CD4-positive, alpha-beta T cell treated with Interleukin-4 for 4 hours (primary cell): ENCODE data around the gene EIF3A.
A peak's percentile ranks its signal among the peaks of the same experiment; 100 is the strongest.
"Not testable (repeated sequence)": the region's sequence is repeated elsewhere in the genome, so short reads cannot be mapped to it uniquely, and the experiment has no call there.

ENCODE experiments used
- DNase-seq: peaks from one replicate; pipeline ENCODE4 v3.0.0-alpha.2; 2020

EIF3A gene

GRCh38 chr10:119101366-119102098 is 20.9 kb upstream of the EIF3A start:
- DNase-seq, result no peak

GRCh38 chr10:119100434-119101238 is 20.0 kb upstream of the EIF3A start:
- no peak for DNase-seq

DNA sequence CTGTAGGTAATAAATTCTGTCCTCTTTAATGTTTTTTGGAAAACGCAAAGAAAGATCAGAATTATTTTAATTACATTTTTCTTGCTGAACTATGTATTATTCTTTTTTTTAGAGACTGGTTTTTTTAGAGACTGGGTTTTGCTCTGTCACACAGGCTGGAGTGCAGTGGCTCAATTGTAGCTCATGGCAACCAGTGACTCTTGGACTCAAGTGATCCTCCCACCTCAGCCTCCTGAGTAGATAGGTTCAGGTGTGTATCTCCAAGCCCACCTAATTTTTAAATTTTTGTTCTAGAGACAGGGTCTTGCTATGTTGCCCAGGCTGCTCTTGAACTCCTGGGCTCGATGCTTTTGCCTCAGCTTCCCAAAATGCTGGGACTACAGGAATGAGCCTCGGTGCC is 18.0 kb upstream of the EIF3A start:
- no peak for DNase-seq

DNA sequence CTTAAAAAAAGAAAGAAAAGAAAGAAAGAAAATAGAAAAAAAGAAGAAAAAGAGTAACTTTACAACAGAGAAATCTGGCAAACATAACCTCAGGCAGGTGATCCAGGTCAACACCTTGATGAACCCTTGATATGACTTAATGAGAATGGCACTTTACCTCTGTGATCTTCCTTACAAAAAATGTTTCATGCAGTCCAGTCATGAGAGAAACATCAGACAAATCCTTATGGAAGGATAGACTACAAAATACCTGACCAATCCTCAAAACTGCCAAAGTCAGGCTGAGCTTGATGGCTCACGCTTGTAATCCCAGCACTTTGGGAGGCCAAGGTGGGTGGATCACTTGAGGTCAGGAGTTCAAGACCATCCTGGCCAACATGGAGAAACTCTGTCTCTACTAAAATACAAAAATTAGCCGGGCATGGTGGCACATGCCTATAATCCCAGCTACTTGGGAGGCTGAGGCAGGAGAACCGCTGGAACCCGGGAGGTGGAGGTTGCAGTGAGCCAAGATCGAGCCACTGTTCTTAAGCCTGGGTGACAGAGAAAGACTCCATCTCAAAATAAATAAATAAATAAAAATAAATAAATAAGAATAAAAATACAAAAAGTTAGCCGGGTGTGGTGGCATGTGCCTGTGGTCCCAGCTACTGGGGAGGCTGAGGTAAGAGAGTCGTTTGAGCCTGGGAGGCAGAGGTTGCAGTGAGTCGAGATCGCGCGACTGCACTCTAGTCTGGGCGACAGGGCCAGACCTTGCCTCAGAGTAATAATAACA is 16.2 kb upstream of the EIF3A start:
- not testable (repeated sequence) for DNase-seq

GRCh38 chr10:119095640-119096039 is 15.0 kb upstream of the EIF3A start:
- peak; percentile 48 for DNase-seq

DNA sequence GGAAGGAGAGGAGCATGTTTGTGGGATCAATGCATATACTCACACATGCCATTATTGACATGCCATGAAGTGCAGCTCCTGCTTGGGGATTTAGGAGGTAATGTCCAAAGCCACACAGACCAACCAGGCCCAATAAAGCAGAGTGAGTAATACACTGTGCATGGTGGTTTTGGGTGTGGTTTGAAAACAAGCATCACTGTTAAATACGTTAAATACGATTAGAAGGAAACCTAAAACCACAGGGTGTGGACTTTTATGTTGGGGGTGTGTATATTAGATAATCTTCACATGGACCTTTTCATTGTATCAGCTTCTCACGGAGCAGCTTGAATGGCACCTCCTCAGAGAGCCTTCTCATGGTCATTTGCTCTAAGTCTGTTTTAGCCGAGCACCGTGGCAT is 10.4 kb upstream of the EIF3A start:
- peak; percentile 94 for DNase-seq

DNA sequence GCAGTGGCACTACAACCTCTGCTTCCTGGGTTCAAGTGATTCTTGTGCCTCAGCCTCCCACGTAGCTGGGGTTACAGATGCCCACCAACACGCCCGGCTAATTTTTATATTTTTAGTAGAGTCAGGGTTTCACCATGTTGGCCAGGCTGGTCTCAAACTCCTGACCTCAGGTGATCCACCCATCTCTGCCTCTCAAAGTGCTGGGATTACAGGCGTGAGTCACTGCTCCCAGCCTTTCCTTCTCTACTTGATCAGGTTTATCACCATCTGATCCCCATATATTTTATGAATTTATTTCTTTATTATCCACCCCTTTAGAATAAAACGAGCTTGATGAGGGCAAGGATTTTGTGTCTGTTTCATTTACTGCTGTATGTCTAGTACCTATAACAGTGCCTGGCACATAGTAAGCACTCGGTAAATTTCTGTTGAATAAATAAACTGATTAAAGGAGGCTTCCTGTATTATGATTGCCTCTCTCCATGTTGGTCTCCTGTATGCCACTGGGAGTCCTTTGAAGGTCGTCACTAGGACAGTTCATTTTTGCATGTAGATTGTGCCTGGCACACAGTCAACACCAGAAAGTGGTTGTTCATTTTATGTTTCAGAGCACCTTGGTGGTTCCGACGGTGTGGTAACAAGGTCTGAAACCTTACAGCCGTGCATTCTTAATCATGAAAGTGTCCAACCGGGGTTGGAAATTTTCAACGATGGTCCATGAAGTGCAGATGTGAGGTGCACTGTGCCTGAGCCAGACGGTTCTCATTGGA is 9.6 kb upstream of the EIF3A start:
- DNase-seq, result peak; percentile 79

GRCh38 chr10:119087271-119087882 is 6.8 kb upstream of the EIF3A start:
- DNase-seq, result no peak

DNA sequence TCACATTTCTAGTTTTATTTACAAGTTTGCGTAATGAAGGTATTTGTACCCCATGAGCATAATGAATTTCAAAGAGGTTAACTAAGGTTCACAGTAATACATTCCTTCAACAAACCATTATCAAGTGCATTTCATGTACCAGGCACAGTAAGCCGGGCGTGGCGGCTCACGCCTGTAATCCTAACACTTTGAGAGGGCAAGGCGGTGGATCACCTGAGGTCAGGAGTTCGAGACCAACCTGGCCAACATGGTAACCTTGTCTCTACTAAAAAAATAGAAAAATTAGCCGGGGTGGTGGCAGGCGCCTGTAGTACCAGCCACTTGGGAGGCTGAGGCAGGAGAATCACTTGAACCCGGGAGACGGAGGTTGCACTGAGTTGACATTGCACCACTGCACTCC is 4.3 kb upstream of the EIF3A start:
- DNase-seq, result no peak

- peak; percentile 60 for DNase-seq
Observed at GRCh38 chr10:119079599-119080520, 757 bp downstream of the EIF3A start.

- DNase-seq, result no peak
Observed at GRCh38 chr10:119078422-119079179, 2.0 kb downstream of the EIF3A start.

DNA sequence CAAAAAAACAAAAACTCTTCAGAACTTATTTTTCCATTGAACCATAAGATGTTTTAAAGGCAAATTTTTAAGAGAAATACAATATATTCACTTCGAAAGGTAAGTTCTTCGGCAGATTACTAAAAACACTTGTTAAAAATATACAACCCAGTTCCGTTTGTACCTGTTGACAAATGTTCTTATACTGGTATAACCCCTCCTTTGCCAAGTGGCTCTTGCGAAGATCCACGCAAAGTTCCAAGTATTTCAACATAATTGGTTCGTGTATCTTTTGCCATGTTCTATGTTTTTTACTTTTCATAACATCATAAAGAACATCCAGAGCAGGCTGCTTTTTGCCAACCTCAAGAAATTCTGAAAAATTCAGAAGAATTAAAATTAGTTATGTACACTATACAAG is 7.0 kb downstream of the EIF3A start:
- DNase-seq, result no peak

DNA sequence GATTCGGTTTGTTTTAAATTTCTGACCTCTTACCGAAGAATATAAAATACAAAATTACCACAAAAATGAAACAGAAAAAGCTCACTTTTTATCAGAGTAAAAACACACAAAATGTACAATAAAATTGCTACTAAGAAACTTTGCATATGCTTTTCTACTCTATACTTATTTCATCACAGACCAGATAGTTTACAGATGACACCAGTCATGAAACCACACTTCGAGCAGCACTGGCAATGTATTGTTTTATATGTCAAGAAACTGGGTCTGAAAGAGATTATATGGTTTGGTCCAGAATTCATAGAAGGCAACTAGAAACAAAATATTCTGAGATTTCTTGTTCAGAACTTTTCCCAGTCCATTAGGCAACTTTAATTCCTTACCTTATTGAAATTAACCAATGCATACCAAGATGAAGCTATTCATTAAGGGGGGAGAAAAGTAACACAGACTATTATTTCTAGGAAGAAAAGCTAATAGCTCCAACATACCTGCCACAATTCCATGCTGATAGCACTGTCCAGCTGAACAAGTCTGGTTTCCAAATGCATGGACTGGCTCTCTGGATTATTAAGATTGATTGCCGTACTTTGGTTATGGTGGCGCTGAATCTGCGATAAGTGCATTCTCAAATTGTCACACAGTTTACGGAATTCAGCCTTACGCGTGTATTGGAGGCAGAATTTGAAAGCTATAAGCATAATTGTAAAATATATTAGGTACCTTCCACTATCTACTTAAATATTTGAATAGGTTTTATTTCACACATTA is 10.0 kb downstream of the EIF3A start:
- no peak for DNase-seq

DNA sequence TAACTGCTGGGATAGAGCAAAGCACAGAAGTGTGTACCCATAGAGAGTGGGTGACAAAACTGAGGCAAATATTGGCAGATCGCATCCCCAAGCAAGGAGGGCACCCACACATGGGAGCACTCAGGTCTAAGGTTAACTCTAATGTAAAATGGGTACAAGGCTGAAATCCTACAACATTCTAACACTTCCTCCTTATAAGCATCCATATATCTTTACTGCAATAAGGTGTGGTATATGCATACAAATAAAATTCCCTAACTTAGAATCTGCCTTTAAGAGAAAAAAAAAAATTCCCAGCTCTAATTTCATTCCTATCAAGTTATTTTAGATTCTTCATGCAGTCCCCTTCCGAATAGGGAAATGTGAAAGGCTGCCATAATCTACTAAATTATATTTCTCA is 18.7 kb downstream of the EIF3A start:
- DNase-seq, result no peak

DNA sequence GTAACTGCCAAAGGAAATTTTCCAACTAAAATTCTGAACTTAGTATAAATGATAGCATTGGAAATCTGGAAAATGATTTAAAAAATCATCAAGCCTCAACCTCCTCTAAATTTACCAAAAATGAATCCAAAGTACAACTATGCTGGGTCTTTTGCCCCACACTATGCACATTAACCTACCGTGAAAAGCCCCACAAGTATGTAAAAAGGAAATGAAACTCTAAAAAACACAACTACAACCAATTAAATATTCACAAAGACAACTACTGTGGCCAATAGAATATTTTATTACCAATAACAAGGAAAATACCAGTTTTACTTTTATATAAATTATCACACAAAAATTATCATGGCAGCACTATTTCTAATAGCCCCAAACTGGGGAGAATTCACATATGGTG is 19.3 kb downstream of the EIF3A start:
- DNase-seq, result no peak

- no peak for DNase-seq
Observed at GRCh38 chr10:119060107-119060506, 20.5 kb downstream of the EIF3A start.

DNA sequence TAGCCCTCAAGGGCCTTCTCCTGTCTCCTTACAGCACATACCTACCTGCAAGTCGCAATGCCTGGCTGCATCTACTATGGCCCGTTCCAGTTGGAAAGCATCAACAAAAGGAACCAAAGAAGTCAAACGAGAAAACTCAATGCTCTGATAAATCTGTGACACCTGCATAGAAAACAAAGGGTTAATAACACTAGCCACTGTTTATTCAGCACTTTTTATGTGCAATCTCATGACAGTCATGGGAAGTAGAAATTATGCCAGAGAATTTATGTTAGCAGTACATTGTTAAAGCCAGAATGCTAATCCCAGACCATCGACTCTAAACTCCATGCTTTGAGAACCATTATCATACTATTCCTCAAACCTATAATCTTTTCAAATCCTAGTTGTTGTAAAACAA is 21.1 kb downstream of the EIF3A start:
- no peak for DNase-seq

GRCh38 chr10:119058010-119058409 is 22.6 kb downstream of the EIF3A start:
- no peak for DNase-seq

GRCh38 chr10:119055472-119055871 is 25.1 kb downstream of the EIF3A start:
- DNase-seq, result no peak

- DNase-seq, result no peak
Observed at GRCh38 chr10:119051775-119052174, 28.8 kb downstream of the EIF3A start.
